ENCODE data around the gene GOLIM4.
"Not testable (repeated sequence)": the region's sequence is repeated elsewhere in the genome, so short reads cannot be mapped to it uniquely, and the experiment has no call there.

Gene GOLIM4

DNA sequence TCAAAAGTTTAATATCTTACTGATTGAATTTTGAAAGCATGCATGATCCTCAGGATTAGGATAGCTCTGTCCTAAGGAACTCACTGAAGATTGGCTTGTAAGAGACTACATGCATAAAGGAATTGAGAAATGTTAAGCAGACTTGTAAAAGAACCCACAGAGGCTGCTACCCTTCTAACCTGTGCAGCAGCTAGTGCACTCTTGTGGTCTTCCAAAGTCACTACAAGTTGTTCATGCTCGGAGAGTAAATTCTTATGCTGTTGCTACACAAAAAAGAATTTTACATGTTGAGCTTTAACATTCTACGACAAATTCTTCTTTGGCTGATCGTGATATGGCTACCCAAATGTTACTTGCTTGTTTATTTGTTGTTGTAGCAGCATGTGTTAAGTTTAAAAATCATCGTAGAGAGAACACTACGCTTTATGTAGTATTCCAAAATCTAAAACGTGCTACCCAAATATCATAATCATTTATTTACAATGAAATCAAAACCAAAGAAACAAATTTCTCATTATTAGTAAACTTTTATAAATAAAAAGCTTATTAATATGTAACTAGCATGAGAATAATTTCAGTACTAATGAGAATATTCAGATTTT lies 55.0 kb downstream of the GOLIM4 start:
- FAIRE-seq = no peak

DNA sequence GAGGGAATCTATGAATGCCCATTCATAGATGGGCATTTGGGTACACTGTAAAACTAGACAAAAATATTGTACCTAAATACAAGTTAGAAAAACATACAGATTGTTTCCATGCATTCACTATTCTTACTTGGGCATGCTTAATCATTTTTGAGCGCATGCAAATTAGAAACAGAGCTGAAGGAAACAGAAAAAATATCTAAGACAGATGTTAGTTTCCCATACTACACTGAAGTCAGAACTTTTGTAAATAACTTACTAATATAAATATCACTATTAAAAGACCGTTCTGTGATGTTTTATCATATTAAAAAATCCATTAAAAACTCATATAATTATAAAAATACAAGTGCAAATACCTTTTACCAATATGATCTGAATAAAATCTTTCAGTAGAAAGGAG lies 58.7 kb downstream of the GOLIM4 start:
- FAIRE-seq = no peak

DNA sequence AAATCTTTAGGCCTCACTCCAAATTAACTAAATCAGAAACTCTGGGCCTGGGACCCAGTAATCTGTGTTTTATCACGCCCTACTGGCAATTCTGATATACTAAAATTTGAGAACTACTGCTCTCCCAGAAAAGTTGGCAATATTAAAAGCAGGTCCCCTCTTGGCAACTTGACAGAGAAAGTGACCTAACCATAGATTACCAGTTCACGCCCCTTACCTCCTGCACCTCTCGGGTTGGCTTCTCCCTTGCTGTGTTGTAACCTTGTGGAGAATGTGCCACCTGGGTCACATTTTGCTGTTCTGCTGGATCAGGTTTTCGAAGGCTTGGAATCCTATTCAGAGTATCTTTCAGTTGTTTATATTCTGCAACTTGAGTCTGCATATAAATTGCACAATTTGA lies 59.1 kb downstream of the GOLIM4 start:
- no peak for FAIRE-seq

DNA sequence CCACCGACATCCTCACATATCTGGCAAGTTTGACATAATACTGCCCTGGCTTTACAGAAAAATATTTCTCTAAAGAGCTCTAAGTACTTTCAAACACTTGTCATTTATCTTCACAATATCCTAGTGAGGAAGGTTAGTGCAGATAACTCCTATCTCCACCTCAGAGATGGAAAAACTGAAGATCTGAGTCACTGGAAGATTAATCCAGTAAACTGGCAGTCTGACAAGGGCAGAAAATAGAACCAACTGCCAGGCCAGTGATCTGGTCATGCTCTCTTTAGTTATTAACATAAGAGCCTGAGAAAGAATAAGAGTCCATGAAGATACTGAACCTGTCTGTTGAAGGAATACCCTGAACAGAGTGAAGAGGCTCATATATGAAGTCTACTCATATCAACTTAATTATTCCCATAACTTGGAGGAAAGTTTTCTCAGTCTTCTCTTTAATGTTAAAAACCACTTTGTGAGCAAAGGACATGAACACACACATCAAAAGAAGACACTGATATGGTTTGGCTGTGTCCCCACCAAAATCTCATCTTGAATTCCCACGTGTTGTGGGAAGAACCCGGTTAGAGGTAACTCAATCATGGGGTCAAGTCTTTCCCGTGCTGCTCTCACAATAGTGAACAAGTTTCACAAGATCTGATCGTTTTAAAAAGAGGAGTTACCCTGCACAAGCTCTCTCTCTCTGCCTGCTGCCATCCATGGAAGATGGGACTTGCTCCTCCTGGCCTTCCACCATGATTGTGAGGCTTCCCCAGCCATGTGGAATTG lies 61.4 kb downstream of the GOLIM4 start:
- FAIRE-seq = no peak

DNA sequence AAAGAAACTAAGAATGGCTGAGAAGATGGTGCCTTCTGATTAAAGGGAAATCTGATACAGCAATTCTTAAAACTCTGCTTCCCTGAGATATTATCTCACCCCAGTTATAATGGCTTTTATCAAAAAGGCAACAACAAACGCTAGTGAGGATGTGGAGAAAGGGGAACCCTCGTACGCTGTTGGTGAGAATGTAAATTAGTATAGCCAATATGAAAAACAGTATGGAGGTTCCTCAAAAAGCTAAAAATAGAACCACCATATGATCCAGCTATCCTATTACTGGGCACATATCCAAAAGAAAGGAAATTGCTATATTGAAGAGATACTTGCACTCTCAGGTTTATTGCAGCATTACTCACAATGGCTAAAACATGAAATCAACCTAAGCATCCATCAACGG lies 65.1 kb downstream of the GOLIM4 start:
- FAIRE-seq = no peak

DNA sequence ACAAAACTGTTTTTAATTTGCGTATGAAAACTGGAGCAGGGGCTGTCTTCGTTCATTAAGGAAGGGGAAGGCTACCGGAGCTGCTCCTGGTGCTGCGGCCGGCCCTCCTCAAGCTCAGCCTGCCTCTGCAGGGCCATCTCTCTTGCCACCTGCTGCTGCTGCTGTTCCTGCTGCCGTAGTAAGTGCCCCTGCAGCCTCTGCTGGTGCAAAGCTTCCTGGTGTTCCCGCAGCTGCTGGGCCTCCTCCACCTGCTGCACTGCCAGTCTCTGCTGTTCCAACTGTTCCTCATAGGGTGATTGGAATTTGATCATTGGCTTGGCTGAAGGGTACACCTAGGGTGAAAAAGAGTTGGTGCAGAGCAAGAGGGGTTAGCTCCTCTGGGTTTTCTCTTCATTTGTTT lies 66.0 kb downstream of the GOLIM4 start:
- no peak for FAIRE-seq

DNA sequence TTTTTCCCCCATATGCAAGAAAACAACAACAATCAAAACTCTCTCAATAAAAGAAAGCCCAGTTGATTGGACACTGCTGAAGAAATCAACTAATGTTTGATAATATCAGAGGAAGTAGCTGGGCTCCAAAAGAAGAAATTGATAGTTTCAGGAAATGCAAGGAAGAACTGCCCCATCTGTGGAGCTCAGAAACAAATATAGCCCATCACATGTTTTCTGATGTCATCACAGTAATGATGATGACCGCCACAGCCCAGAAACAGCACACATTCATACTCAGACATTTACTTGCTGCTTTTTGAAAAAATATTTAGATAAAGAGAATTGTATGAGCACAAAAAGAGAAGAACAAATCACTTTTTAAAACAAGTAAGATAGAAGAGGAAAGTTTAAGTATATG lies 67.6 kb downstream of the GOLIM4 start:
- no peak for FAIRE-seq

DNA sequence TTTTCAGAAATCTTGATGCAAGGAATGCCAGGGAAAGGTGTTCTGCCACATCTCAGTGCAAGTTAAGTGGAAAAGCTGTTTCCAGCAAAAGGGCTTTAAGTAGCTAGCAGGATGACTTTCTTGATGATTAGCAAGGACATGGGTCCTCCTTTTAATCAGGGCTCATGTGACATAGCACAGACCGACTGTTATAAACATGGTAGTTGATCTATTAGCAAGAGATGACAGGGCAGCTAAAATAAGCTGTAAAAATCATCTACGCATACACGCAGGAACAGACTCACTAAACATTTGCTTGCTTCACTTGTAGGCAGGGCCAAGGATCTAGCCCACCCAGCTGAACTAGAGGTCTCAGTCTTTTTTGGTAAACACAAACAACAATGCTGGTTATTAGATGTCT lies 69.0 kb downstream of the GOLIM4 start:
- no peak for FAIRE-seq

DNA sequence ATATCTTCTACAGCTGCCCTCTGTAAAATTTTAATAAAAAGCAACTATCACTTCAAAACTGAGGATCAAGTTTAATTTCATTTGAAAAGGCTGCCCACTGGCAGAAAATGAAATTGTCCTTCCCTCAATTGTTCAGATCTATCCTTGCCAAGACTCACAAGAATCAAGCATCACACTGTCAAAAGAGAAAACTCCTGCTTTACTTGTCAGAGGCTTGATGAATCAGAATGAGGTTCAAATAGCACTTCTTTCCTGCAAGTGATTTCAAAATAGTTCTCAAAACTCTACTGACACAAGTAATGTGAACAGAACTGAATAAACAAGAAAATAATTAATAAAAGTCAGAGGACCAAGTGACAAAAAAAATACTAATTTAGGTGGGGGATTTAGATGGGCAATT lies 70.6 kb downstream of the GOLIM4 start:
- FAIRE-seq = no peak

DNA sequence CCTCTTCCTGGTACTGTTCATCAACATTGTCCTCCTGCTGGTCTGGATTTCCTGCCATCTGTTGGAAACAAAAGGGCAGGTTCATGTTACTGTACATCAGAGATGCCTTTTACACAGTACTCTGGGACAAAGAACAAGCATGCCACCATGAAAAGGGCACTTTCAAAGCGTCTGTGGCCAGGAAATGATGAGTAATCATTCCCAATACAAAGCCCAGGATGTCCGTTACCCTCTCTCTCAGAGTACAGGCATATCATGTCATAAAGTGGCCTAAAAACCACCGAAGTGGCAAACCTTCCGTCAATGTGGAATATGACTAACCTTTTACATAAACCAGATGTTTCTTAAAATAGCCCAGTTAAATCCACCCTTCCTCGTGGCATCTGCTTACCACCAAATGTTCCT lies 71.2 kb downstream of the GOLIM4 start:
- no peak for FAIRE-seq

DNA sequence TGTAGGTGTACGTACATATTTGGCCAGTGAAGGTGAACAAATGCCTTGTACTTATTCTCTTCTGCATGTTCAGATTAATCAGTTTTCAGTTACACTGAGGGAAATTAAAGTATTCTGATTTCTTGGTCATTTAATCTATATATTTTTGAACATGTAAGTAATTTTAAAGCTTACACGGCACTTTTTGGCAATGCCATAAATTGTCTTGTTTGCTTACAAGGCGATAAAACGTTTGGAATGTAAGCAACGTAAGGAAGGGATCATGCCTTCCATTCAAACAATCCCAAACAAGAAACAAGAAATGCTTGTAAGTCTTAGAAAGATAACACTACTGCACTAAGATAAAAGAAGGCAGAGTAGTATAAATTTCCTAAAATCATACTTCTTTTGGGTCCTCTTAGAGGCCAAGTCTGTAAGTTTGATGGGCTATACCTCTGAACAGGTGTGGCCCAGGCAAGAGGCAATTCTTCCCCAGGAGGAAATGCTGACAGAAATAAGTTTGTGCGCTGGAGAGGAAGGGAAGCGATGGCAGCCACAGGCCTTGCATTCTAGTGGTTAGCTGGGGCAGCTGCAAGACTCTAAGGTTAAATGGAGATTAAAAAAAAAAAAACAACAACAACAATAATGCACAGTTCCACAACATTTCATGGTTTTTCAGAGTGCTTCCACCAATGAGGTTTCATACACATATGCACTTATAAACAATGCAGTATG lies 73.8 kb downstream of the GOLIM4 start:
- FAIRE-seq = no peak

DNA sequence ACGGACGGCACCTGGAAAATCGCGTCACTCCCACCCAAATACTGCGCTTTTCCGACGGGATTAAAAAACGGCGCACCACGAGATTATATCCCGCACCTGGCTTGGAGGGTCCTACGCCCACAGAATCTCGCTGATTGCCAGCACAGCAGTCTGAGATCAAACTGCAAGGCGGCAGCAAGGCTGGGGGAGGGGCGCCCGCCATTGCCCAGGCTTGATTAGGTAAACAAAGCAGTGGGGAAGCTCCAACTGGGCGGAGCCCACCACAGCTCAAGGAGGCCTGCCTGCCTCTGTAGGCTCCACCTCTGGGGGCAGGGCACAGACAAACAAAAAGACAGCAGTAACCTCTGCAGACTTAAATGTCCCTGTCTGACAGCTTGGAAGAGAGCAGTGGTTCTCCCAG lies 84.4 kb downstream of the GOLIM4 start:
- FAIRE-seq = not testable (repeated sequence)

DNA sequence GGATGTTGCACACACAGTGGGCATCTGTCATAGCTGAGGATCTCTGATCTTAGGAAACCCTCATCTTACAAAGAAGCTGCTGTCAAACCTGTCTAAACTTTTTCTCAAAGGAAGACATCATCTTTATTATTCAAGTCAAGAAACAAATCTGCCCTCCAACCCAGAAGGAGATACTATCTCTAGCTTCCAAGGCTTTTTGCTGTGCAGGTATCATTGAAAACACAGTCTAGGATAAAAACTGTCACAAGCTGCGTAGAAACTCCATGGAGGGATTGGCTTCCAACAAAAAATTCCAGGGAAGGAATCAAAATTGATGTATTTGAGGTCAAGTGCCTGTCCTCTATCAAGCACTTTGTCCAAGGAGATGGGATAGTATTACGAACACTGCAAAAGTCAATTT lies 89.1 kb downstream of the GOLIM4 start:
- no peak for FAIRE-seq

DNA sequence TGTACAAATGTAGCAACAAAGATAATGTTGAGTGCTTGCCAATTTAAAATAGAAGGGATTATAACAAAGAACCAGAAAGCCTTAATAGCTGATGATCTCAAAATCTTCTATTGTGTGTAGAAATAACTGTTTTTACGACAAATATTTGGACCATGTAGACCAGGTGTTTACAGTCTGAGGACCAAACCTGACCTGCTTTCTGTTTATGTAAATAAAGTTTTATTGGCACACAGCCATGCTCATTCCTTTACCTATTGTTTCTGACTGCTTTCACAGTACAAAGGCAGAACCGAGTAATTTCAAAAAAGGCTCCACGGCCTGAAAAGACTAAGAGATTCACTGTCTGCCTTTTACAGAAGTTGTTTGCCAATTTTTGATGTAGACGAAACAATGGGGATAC lies 91.8 kb downstream of the GOLIM4 start:
- no peak for FAIRE-seq

DNA sequence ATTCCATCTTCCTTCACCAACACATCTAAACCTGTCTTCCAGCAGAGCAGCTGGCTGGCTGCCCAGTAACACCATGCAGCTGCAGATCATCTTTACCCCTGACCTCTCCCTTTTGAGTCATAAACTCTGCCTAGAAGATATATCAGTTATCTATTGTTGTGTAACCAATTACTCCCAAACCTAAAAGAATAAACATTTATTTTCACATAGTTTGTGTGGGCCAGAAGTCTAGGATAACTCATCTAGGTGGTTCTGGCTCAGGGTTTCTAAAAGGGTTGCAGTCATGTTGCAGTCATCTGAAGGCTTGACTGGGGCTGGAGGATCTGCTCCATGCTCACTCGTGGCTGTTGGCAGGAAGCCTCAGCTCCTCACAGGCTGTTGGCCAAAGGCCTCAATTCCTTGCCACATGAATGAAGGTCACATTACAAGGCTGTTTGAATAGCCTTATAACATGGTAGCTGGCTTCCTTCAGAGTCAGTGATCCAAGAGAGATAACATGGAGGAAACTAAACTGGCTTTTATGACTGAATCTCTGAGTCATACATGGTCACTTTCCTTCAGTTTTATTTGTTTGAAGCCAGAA lies 92.8 kb downstream of the GOLIM4 start:
- no peak for FAIRE-seq

DNA sequence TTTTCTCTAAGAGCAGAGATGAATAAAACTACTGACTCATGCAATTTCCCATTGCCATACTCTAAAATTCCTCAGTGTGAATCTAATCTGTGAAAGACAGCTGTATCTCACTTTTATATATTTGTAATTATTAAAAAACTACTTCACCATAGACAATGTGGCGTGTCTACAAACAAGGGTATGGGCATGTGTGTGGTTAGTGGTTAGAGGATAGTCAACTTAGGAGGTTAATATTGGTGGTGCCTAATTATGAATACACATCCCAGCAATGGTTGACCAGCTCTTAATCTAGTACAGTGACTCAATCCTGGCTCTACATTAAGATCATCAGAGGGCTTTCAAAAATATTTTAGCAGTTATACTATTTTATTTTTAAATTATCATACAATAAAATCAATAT lies 94.5 kb downstream of the GOLIM4 start:
- no peak for FAIRE-seq

DNA sequence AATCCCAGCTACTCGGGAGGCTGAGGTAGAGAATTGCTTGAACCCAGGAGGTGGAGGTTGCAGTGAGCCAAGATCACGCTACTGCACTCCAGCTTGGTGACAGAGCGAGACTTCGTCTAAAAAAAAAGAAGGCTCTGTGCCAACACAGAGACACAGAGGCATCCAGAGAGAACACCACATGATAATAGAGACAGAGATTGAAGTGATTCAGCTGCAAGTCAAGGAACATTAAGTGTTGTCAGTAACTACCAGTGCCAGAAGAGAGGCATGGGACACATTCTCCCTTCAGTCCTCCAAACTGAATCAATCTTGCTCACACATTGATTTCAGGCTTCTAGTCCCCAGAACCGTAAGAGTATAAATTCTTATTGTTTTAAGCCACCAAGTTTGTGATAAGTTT lies 97.5 kb downstream of the GOLIM4 start:
- no peak for FAIRE-seq

DNA sequence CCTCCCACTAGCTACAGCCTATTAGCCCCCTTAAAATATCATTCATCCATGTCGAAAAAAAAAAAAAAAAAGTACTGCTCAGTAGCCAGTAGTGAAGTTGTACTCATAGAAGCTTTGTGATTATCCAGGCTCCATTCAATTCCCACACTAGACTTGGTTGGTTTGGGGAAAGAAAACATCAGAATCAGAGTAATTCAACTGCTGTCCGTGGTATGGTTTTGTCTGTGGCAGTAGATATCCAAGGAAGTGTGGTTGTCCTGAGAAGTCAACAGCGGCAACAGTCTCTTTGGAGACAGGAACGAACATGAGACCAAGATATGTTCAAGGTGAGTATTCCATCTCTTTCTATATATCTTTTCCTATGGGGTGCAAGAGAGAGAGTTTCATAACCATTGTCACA lies 99.2 kb downstream of the GOLIM4 start:
- no peak for FAIRE-seq

DNA sequence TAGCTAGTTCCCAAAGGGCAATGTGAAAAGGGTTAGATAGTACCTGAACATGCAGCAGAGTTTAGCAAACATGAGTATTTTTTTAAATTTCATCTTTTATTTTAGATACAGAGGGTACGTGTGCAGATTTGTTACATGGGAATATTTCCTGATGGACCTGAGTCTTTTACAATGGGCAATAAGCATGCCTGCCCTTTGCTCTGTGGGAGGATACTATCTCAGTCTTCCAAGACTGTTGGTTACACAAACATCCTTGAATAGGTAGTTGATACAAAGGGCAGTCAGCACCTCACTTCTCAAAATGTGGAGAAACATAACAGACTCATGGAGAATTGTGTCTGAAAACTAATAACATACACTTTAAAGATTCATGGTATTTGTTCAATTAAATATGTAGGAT lies 103.3 kb downstream of the GOLIM4 start:
- peak; percentile 66 for FAIRE-seq

DNA sequence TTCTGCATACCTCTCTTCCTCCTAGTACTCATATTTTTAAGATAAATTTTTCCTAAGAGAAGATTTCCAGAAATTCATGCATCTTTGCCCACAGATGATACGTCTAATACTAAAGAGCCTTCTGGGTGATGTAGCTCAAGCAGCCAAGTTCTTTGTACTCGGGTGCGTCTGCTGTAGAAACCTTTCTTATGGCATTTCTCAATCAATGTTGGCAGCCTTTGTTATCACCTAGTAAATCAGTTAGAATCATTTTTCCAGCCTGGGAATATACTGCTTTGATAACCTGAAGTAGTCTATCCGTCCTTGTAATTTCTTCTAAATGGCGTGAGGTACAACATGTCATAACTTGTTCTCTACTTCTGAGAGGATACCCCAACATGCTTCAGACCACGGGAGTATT lies 104.5 kb downstream of the GOLIM4 start:
- no peak for FAIRE-seq

DNA sequence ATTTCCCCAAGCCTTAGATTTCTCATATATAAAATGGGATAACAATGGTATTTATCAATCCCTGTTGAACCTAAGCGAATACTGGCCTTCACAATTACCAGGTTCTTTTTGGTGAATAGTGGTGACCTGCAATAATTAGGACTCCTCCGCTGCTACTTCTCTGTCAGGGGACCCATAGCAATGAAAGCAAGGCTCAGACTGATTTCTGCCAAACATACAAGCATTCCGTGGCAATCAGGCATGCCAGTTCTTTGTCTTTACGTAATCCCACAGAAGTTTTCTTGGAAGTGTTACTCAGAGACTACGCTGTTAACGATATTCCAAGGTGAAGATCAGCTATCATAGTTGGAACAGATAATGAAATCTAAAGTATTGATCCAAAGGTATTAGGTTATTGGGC lies 105.7 kb downstream of the GOLIM4 start:
- FAIRE-seq = no peak

DNA sequence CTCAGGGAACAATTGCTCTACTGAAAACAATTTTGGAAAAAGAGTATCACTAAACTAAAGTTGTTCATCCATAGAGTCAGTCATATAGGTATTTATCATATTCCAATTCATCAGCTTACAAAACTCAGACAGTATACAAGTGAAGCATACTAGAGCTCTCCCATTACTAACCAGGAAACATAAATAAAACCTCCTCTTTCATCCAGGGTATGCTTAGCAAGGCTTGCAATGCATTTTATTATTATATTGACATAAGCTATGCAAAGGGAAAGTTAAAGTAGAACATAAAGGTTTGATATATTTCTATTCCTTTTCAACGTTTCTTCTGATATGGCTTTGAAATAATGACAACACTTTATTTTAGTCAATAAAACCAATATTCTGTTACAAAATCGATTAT lies 106.7 kb downstream of the GOLIM4 start:
- no peak for FAIRE-seq

DNA sequence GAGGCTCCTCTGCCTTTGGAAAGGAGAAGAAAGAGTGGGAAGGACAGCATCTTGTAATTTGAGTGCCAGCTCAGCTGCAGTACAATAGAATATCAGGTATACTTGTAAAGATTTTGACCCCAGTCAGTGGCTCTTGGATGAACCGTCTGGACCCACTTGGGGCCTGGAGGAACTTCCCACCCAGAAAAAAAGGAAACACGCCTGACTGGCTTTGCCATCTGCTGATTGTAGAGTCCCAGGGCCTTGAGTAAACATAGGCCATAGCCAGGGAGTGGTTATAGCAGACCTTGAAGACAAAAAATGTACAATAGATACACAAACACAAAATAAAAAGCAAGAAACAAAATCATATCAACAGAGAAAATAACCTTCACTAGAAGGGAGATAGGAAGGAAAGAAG lies 112.1 kb downstream of the GOLIM4 start:
- no peak for FAIRE-seq

DNA sequence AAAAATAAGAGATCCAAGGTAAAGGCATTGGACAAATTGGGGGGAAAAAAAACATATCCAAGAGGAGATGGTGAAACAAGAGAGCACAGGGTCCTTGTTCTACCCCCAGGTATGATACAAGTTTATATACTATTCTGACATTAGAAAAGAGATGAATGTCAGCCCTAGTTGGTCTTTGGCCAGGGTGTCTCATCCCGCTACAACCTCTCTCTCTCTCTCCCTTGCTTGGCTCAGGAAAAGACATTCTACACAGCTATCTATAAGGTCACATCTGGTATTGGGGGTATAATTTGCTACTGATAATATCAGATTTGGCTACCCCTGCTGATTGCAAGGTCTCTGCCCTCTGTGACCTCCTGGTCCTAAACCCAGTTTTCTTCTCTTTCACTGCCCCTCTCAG lies 117.2 kb downstream of the GOLIM4 start:
- no peak for FAIRE-seq
